H9 (cell line): ENCODE data around the gene PLPP1. TPM values are rescaled to one million over a fixed set of nuclear protein-coding genes. Genes with fewer than 3 reads are reported as not detected.
"Not testable (repeated sequence)": the region's sequence is repeated elsewhere in the genome, so short reads cannot be mapped to it uniquely, and the experiment has no call there.

ENCODE experiments used
- DNase-seq: peaks from one replicate; pipeline ENCODE4 v3.0.0-alpha.2; 2017
- H2AFZ ChIP-seq: one replicate; pipeline ENCODE4 v1.6.1; 2013; ENCODE audit warnings: mild to moderate bottlenecking, low read length, control low read depth, moderate library complexity
- H2AK5ac ChIP-seq: 2 replicates; pipeline ENCODE4 v1.6.1; 2013; ENCODE audit warnings: low read length, control low read depth, mixed read lengths; ENCODE audit not compliant: insufficient read length
- H2BK120ac ChIP-seq: one replicate; pipeline ENCODE4 v1.6.1; 2013; ENCODE audit warnings: low read depth, mild to moderate bottlenecking, low read length, control low read depth, inconsistent platforms; ENCODE audit not compliant: poor library complexity, severe bottlenecking
- H2BK12ac ChIP-seq: 2 replicates; pipeline ENCODE4 v1.6.1; 2013; ENCODE audit warnings: low read length, control low read depth, mixed read lengths, low read depth; ENCODE audit not compliant: insufficient read length
- H2BK15ac ChIP-seq: 2 replicates; pipeline ENCODE4 v1.6.1; 2013; ENCODE audit warnings: low read depth, low read length, control low read depth
- H2BK20ac ChIP-seq: one replicate; pipeline ENCODE4 v1.6.1; 2013; ENCODE audit warnings: low read depth, mild to moderate bottlenecking, low read length, control low read depth, inconsistent platforms; ENCODE audit not compliant: poor library complexity, severe bottlenecking
- H2BK5ac ChIP-seq: 2 replicates; pipeline ENCODE4 v1.6.1; 2013; ENCODE audit warnings: low read length, control low read depth, mixed read lengths; ENCODE audit not compliant: insufficient read length
- H3K14ac ChIP-seq: 2 replicates; pipeline ENCODE4 v1.6.1; 2013; ENCODE audit warnings: low read length, control low read depth; ENCODE audit not compliant: insufficient read depth
- H3K18ac ChIP-seq: 2 replicates; pipeline ENCODE4 v1.6.1; 2013; ENCODE audit warnings: low read depth, mild to moderate bottlenecking, mixed read lengths, low read length, control low read depth; ENCODE audit not compliant: insufficient read length
- H3K23ac ChIP-seq: 2 replicates; pipeline ENCODE4 v1.6.1; 2013; ENCODE audit warnings: low read length, control low read depth, mixed read lengths, low read depth; ENCODE audit not compliant: insufficient read length
- H3K23me2 ChIP-seq: 2 replicates; pipeline ENCODE4 v1.6.1; 2013; ENCODE audit warnings: low read depth, mild to moderate bottlenecking, mixed read lengths, low read length, control low read depth; ENCODE audit not compliant: insufficient read length, poor library complexity, severe bottlenecking
- H3K27ac ChIP-seq: 2 replicates; pipeline ENCODE4 v1.5.1; 2013; ENCODE audit warnings: low read length, control low read depth, mixed read lengths, low read depth; ENCODE audit not compliant: insufficient read length
- H3K27me3 ChIP-seq: 2 replicates; pipeline ENCODE4 v1.6.1; 2013; ENCODE audit warnings: low read length, control low read depth, inconsistent platforms; ENCODE audit not compliant: insufficient read depth
- H3K4ac ChIP-seq: 2 replicates; pipeline ENCODE4 v1.6.1; 2013; ENCODE audit warnings: low read depth, mild to moderate bottlenecking, control low read depth, inconsistent platforms, low read length, moderate library complexity
- H3K4me1 ChIP-seq: 2 replicates; pipeline ENCODE4 v1.6.1; 2013; ENCODE audit warnings: low read length, control low read depth, inconsistent platforms; ENCODE audit not compliant: insufficient read depth
- H3K4me2 ChIP-seq: 2 replicates; pipeline ENCODE4 v1.6.1; 2013; ENCODE audit warnings: low read length, control low read depth, mixed read lengths; ENCODE audit not compliant: insufficient read length, insufficient read depth
- H3K56ac ChIP-seq: 2 replicates; pipeline ENCODE4 v1.6.1; 2013; ENCODE audit warnings: low read depth, mild to moderate bottlenecking, mixed read lengths, low read length, control low read depth; ENCODE audit not compliant: insufficient read length
- H3K79me1 ChIP-seq: 2 replicates; pipeline ENCODE4 v1.6.1; 2013; ENCODE audit warnings: low read depth, mild to moderate bottlenecking, moderate library complexity, low read length, control low read depth, inconsistent platforms; ENCODE audit not compliant: insufficient read depth, poor library complexity, severe bottlenecking
- H3K79me2 ChIP-seq: 2 replicates; pipeline ENCODE4 v1.6.1; 2013; ENCODE audit warnings: low read length, control low read depth, inconsistent platforms; ENCODE audit not compliant: insufficient read depth
- H3K9ac ChIP-seq: 2 replicates; pipeline ENCODE4 v1.6.1; 2013; ENCODE audit warnings: low read length, control low read depth, mixed read lengths; ENCODE audit not compliant: insufficient read length; ENCODE audit errors: extremely low read depth
- H3K9me3 ChIP-seq: one replicate; pipeline ENCODE4 v1.6.1; 2013; ENCODE audit warnings: low read depth, low read length, inconsistent platforms; ENCODE audit not compliant: control insufficient read depth
- H3T11ph ChIP-seq: one replicate; pipeline ENCODE4 v1.6.1; 2013; ENCODE audit warnings: mild to moderate bottlenecking, low read length, control low read depth, inconsistent platforms
- H4K20me1 ChIP-seq: one replicate; pipeline ENCODE4 v1.6.1; 2013; ENCODE audit not compliant: control insufficient read depth, insufficient read length, insufficient read depth
- H4K5ac ChIP-seq: 2 replicates; pipeline ENCODE4 v1.6.1; 2013; ENCODE audit warnings: low read depth, mild to moderate bottlenecking, mixed read lengths, low read length, control low read depth; ENCODE audit not compliant: insufficient read length
- H4K8ac ChIP-seq: replicated peaks from 2 replicates; pipeline ENCODE4 v1.6.1; 2013; ENCODE audit warnings: low read length, control low read depth, mixed read lengths, low read depth; ENCODE audit not compliant: insufficient read length
- H4K91ac ChIP-seq: 2 replicates; pipeline ENCODE4 v1.6.1; 2013; ENCODE audit warnings: low read depth, mild to moderate bottlenecking, moderate library complexity, mixed read lengths, low read length, control low read depth; ENCODE audit not compliant: insufficient read length
- H3K27ac Mint-ChIP-seq, 3 experiments: 2 replicates in 2 of 3; 3 replicates in 1 of 3; pipeline ENCODE4 v1.8.0; 2020 to 2021; ENCODE audit warnings: mixed read lengths in 3 of 3, mild to moderate bottlenecking in 1 of 3, moderate library complexity in 1 of 3
- H3K27me3 Mint-ChIP-seq: 2 replicates; pipeline ENCODE4 v1.8.0; 2021; ENCODE audit warnings: low read depth, mild to moderate bottlenecking, moderate library complexity, mixed read lengths
- H3K36me3 Mint-ChIP-seq, 3 experiments: 2 replicates in 2 of 3; 3 replicates in 1 of 3; pipeline ENCODE4 v1.8.0; 2020 to 2021; ENCODE audit warnings: low read depth in 3 of 3, mixed read lengths in 3 of 3; ENCODE audit not compliant: insufficient read depth in 1 of 3
- H3K4me1 Mint-ChIP-seq, 2 experiments: 2 replicates each; pipeline ENCODE4 v1.8.0; 2020; ENCODE audit warnings: mixed read lengths in 2 of 2
- H3K4me3 Mint-ChIP-seq, 2 experiments: 2 replicates in 1 of 2; 3 replicates in 1 of 2; pipeline ENCODE4 v1.8.0; 2020 to 2021; ENCODE audit warnings: mild to moderate bottlenecking in 2 of 2, mixed read lengths in 2 of 2, moderate library complexity in 1 of 2
- H3K9me3 Mint-ChIP-seq, 2 experiments: 2 replicates in 1 of 2; 3 replicates in 1 of 2; pipeline ENCODE4 v1.8.0; 2020; ENCODE audit warnings: mild to moderate bottlenecking in 2 of 2, mixed read lengths in 2 of 2, moderate library complexity in 1 of 2
- CTCF ChIP-seq: fragments of 200-600 bp; sonication (generic); conservative IDR thresholded peaks from 3 replicates; pipeline ENCODE4 v1.8.0; 2021; ENCODE audit warnings: antibody characterized with exemption, mild to moderate bottlenecking
- WGBS: extraction: QIAGEN DNeasy Blood & Tissue Kit; methylation state at CpG from one replicate; pipeline ENCODE4 v1.1.7; 2013; ENCODE audit warnings: missing lambda C conversion rate, low lambda C conversion rate, mixed read lengths; ENCODE audit not compliant: insufficient read length; ENCODE audit errors: extremely low coverage; 5-methylcytosine and 5-hydroxymethylcytosine counted together
- total RNA-seq: library from RNA; stranded (reverse); gene quantifications from 2 replicates; pipeline ENCODE4 v1.2.1, GENCODE V29; 2021

The PLPP1 gene
- total RNA-seq, 1 experiment from 2014 or later = 85.9 TPM

- Histone ChIP-seq H3K23ac (no peak overlapping the region), H3K56ac (no peak overlapping the region), H3K9ac (no peak overlapping the region), H3K14ac (no peak overlapping the region), H3K18ac (no peak overlapping the region), H2BK15ac (no peak overlapping the region), H3K27ac (no peak overlapping the region), H3K27me3 (no peaks in the 10 kb centered on the region), H4K5ac (no peak overlapping the region), H2BK12ac (no peak overlapping the region), H3K4ac (no peak overlapping the region), H3K79me2 (peaks cover 6% of the 10 kb centered on the region; the same call in 1 of the 2 replicates), H2AFZ (no peak overlapping the region), H2AK5ac (no peak overlapping the region), H3K23me2 (no peaks in the 10 kb centered on the region), H4K20me1 (no peaks in the 10 kb centered on the region), H3K9me3 (no peaks in the 10 kb centered on the region), H3K79me1 (peaks cover 7% of the 10 kb centered on the region), H3K4me2 (no peak overlapping the region), H3T11ph (no peak overlapping the region), H2BK20ac (no peak overlapping the region), H2BK5ac (no peak overlapping the region), H4K91ac (no peak overlapping the region), H2BK120ac (no peak overlapping the region), H4K8ac (no peak overlapping the region), H3K4me1 (no peaks in the 10 kb centered on the region)
- Mint-ChIP-seq H3K36me3 (peaks cover 0 to 8% (median 2%) of the 10 kb centered on the region in 3 experiments; a peak in 1 of 7 replicates), H3K27ac (no peak overlapping the region; a peak in 1 of 7 replicates), H3K4me3 (no peak overlapping the region), H3K27me3 (no peaks in the 10 kb centered on the region), H3K9me3 (no peaks in the 10 kb centered on the region), H3K4me1 (peaks cover 43 to 45% of the 10 kb centered on the region in 2 experiments)
- whole genome bisulfite sequencing = no CpG with 5 or more reads among the region's 2 CpGs
- TF ChIP-seq CTCF = no peak
- DNase-seq = no peak
Measured at GRCh38 chr5:55507574-55507973, 27.2 kb downstream of the PLPP1 start.

- H2BK5ac ChIP-seq, H3K9ac ChIP-seq, H3K9me3 Mint-ChIP-seq, H3K27me3 ChIP-seq, H3K36me3 Mint-ChIP-seq, H3K27me3 Mint-ChIP-seq, H4K8ac ChIP-seq, H4K91ac ChIP-seq, H2BK12ac ChIP-seq, H3K4me1 ChIP-seq, H3K18ac ChIP-seq, H3K4me2 ChIP-seq, H2AFZ ChIP-seq, H4K20me1 ChIP-seq, H3T11ph ChIP-seq, H3K4me3 Mint-ChIP-seq, H3K14ac ChIP-seq, H2BK20ac ChIP-seq, H3K23me2 ChIP-seq, H3K27ac ChIP-seq, H3K56ac ChIP-seq, H2AK5ac ChIP-seq, H4K5ac ChIP-seq, H2BK15ac ChIP-seq, H2BK120ac ChIP-seq, H3K4ac ChIP-seq, H3K23ac ChIP-seq, H3K9me3 ChIP-seq, H3K79me2 ChIP-seq, DNase-seq: not testable (repeated sequence)
- Mint-ChIP-seq H3K27ac (peak overlapping the region in 2 of 3 experiments; percentile 32 to 45; a peak in 2 of 7 replicates), H3K4me1 (peaks cover 49 to 50% of the 10 kb centered on the region in 2 experiments)
- H3K79me1 ChIP-seq = peaks cover 11% of the 10 kb centered on the region
- no CpG with 5 or more reads among the region's 6 CpGs for WGBS
Measured at GRCh38 chr5:55505711-55506110, 29.1 kb downstream of the PLPP1 start.
